Measurements from ENCODE around the gene ZNF217. TPM values are rescaled to one million over a fixed set of nuclear protein-coding genes. Genes with fewer than 3 reads are reported as not detected.

The ZNF217 gene
- total and polyA plus RNA-seq, 2 of the 8 experiments (the other 6 are each of a cell fraction or from before 2014, with no cell fraction given): 15.3 to 87.9 TPM

DNA sequence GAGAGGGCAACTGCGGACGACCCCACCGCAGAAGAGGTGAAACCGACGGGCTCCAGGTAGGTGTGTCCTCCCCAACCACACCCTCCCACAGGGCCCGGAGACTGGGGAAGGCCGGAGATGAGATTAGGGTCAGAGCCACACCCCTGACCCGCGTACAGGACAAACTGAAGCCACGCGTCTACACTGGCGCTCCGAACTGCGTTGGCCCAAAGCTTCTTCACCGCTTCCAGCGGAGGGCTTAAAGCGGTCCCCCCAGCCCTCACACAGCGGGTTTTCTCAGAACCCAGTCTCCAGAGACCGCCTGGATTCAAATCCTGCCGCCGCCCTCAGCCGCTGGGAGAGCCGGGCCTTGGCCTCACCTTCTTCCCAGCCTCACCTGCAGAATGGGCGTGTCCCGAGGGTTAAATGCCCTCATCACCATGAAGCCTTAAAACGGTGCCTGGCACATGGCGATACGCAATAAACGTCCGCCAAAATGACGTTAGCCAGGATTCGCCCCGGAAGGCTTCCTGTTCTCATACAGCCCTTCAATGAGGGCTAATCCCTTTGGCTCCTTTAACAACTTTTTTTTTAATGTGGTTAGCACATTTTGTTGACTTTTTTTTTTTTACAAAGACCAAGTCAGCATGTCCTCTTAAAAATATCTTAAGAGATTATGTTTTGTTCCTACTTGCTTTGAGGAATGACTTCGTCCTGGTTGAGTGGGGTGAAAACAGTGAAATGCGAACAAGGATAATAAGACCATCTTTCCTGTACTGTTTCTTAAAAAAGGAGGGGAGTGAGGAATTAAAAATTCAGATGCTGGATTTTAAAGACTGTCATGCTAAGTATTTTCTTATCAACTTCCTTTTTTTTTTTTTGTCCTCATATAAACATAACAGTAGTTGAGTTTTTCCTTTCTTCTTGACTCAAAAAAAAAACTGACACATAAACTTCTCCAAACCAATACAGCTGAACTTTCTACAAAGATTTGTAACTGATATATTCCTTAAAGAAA, 15.1 kb upstream of the ZNF217 start (continued):
- TF ChIP-seq EZH2 (IDR thresholded peaks at IDR 0.05; ENCODE audit: low read depth, low read length, severe bottlenecking) (no peak), RXRA (IDR thresholded peaks at IDR 0.05; ENCODE audit: insufficient read depth, low read depth, low read length) (no peak)

Measured in H1 (cell line).